Activated B cell treated with CpG ODN at 0.5 μM for 24 hours (primary cell): ENCODE data around the gene AGAP1. TPM values are rescaled to one million over a fixed set of nuclear protein-coding genes. Genes with fewer than 3 reads are reported as not detected.

ENCODE experiments used
- ATAC-seq: fragments of 200-7000 bp; cut with Tn5 transposase; one replicate; pipeline ENCODE4 v1.10.0; 2021; ENCODE audit warnings: low read depth, mild to moderate bottlenecking, moderate library complexity
- CTCF ChIA-PET: fragments of 350-600 bp; sonication (Branson Sonifier 250); formaldehyde crosslinking; loops from one replicate; lab custom pipeline; 2021; ENCODE audit warnings: antibody characterized with exemption; lab: Charles Lee
- POLR2A ChIA-PET: fragments of 350-600 bp; sonication (Branson Sonifier 250); formaldehyde crosslinking; loops from one replicate; lab custom pipeline; 2021; ENCODE audit warnings: antibody characterized with exemption; lab: Charles Lee
- DNase-seq: peaks from one replicate; pipeline ENCODE4 v3.0.0; 2022
- H3K27ac Mint-ChIP-seq: one replicate; pipeline ENCODE4 v1.8.0; 2020; ENCODE audit warnings: mixed read lengths
- H3K27me3 Mint-ChIP-seq: one replicate; pipeline ENCODE4 v1.8.0; 2021; ENCODE audit warnings: mixed read lengths
- H3K36me3 Mint-ChIP-seq: one replicate; pipeline ENCODE4 v1.8.0; 2021; ENCODE audit warnings: low read depth, mixed read lengths
- H3K4me1 Mint-ChIP-seq: one replicate; pipeline ENCODE4 v1.8.0; 2021; ENCODE audit warnings: mixed read lengths
- H3K4me3 Mint-ChIP-seq: one replicate; pipeline ENCODE4 v1.8.0; 2020; ENCODE audit warnings: mild to moderate bottlenecking, mixed read lengths
- H3K9me3 Mint-ChIP-seq: one replicate; pipeline ENCODE4 v1.8.0; 2020; ENCODE audit warnings: mixed read lengths
- CTCF ChIP-seq: fragments of 200-600 bp; IDR thresholded peaks from one replicate; pipeline ENCODE4 v1.8.0; 2022; ENCODE audit warnings: antibody characterized with exemption, mild to moderate bottlenecking
- intact Hi-C: fragments of 100-400 bp; cut with micrococcal nuclease; formaldehyde crosslinking; loops from one replicate; pipeline ENCODE4 v1.15.1; 2024
- total RNA-seq: library from RNA; stranded (reverse); gene quantifications from 2 replicates; pipeline ENCODE4 v1.2.3, GENCODE V29; 2022

Gene AGAP1
- total RNA-seq, 1 donor from 2014 or later: not detected

GRCh38 chr2:236107536-236107935, 613.7 kb downstream of the AGAP1 start:
- no peak for TF ChIP-seq CTCF
- Mint-ChIP-seq H3K9me3 (no peaks in the 10 kb centered on the region), H3K27ac (no peak overlapping the region), H3K36me3 (no peaks in the 10 kb centered on the region), H3K4me3 (no peak overlapping the region), H3K4me1 (no peaks in the 10 kb centered on the region), H3K27me3 (peaks cover 6% of the 10 kb centered on the region)
- CTCF ChIA-PET: no interaction called here
- DNase-seq (no peak), ATAC-seq (no peak)
- intact Hi-C loops: no loop called here
- POLR2A ChIA-PET: no interaction called here

GRCh38 chr2:236107942-236108625, 614.2 kb downstream of the AGAP1 start:
- no peak overlapping the region for H3K27ac Mint-ChIP-seq
- DNase-seq (no peak), ATAC-seq (no peak)
- POLR2A ChIA-PET: no interaction called here
- peaks cover 6% of the 10 kb centered on the region for H3K27me3 Mint-ChIP-seq
- H3K36me3 Mint-ChIP-seq: no peaks in the 10 kb centered on the region
- TF ChIP-seq CTCF: no peak
- H3K9me3 Mint-ChIP-seq: no peaks in the 10 kb centered on the region
- H3K4me3 Mint-ChIP-seq: no peak overlapping the region
- no peaks in the 10 kb centered on the region for H3K4me1 Mint-ChIP-seq
- intact Hi-C loops: no loop called here
- CTCF ChIA-PET: no interaction called here

GRCh38 chr2:236109061-236109460, 615.2 kb downstream of the AGAP1 start:
- intact Hi-C loops: no loop called here
- DNase-seq (no peak), ATAC-seq (no peak)
- Mint-ChIP-seq H3K9me3 (no peaks in the 10 kb centered on the region), H3K36me3 (no peaks in the 10 kb centered on the region), H3K27ac (no peak overlapping the region), H3K27me3 (peaks cover 6% of the 10 kb centered on the region), H3K4me3 (no peak overlapping the region), H3K4me1 (no peaks in the 10 kb centered on the region)
- no peak for TF ChIP-seq CTCF
- POLR2A ChIA-PET: no interaction called here
- CTCF ChIA-PET: no interaction called here

GRCh38 chr2:236109473-236109872, 615.6 kb downstream of the AGAP1 start:
- ATAC-seq (no peak), DNase-seq (no peak)
- Mint-ChIP-seq H3K27ac (no peak overlapping the region), H3K4me1 (no peaks in the 10 kb centered on the region), H3K9me3 (no peaks in the 10 kb centered on the region), H3K4me3 (no peak overlapping the region), H3K36me3 (no peaks in the 10 kb centered on the region), H3K27me3 (peaks cover 6% of the 10 kb centered on the region)
- intact Hi-C loops: no loop called here
- CTCF ChIA-PET: no interaction called here
- no peak for TF ChIP-seq CTCF
- POLR2A ChIA-PET: no interaction called here

DNA sequence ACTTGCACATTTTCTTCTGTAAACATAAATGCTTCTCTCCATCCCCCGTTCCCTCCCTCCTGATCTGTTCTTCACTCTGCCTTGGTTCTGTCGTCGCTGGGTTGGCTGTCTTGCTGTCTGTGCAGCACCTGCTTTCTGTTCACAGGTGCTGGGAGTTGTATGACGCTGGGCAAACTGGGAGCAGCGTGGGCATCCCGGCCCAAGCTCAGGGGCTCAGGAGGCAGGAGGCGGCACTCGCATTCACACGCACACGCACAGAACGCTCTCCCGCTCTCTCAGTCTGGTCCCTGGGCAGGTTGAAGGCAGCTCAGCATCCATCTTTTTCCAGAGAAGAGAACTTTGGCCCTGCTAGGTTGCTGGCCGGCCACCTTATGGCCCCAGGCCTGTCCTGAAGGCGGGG, 618.6 kb downstream of the AGAP1 start:
- H3K4me1 Mint-ChIP-seq: no peaks in the 10 kb centered on the region
- intact Hi-C loops: no loop called here
- ChIA-PET CTCF (no interaction called here), POLR2A (no interaction called here)
- no peak for ATAC-seq
- no peaks in the 10 kb centered on the region for H3K36me3 Mint-ChIP-seq
- DNase-seq: no peak
- H3K9me3 Mint-ChIP-seq: no peaks in the 10 kb centered on the region
- peaks cover 6% of the 10 kb centered on the region for H3K27me3 Mint-ChIP-seq
- no peak for TF ChIP-seq CTCF
- H3K4me3 Mint-ChIP-seq: no peak overlapping the region
- no peak overlapping the region for H3K27ac Mint-ChIP-seq
